H1 (cell line): ENCODE measurements around the gene ACOT7. TPM values are rescaled to one million over a fixed set of nuclear protein-coding genes. Genes with fewer than 3 reads are reported as not detected.

Experiments used
- CBX8 ChIP-seq: fragments of 300-800, 300-1000 bp; sonication (generic); IDR thresholded peaks from 2 replicates; pipeline ENCODE4 v1.7.1; 2016; ENCODE audit warnings: low read depth, low read length, borderline replicate concordance
- EGR1 ChIP-seq: IDR thresholded peaks from 2 replicates; pipeline ENCODE4 v1.6.1; 2011; ENCODE audit warnings: low read depth, low read length, borderline replicate concordance
- GABPA ChIP-seq: IDR thresholded peaks from 2 replicates; pipeline ENCODE4 v1.6.1; 2011; ENCODE audit warnings: mild to moderate bottlenecking, low read length, moderate library complexity, borderline replicate concordance; ENCODE audit not compliant: insufficient read depth
- HDAC6 ChIP-seq: IDR thresholded peaks from one replicate; pipeline ENCODE4 v1.7.1; 2012; ENCODE audit warnings: low read depth, mild to moderate bottlenecking, inconsistent platforms, low read length, moderate library complexity
- SP1 ChIP-seq: IDR thresholded peaks from 2 replicates; pipeline ENCODE4 v1.6.1; 2011; ENCODE audit warnings: low read depth, low read length
- SUZ12 ChIP-seq: fragments of 200-600 bp; sonication (generic); IDR thresholded peaks from 2 replicates; pipeline ENCODE4 v1.6.1; 2012; ENCODE audit warnings: mild to moderate bottlenecking, inconsistent platforms, low read length, moderate library complexity, mixed read lengths
- TBP ChIP-seq: IDR thresholded peaks from 2 replicates; pipeline ENCODE4 v1.6.1; 2011; ENCODE audit warnings: low read depth, low read length, improper control_type of control experiment
- polyA plus RNA-seq, 7 experiments: library from polyadenylated mRNA; depleted of rRNA in 3 of 7; stranded (reverse) in 5 of 7; unstranded in 2 of 7; fragments of >200 nt in 5 of 7; fragments of 200-250 nt in 2 of 7; gene quantifications; 1 replicate in 5 of 7; 2 replicates in 1 of 7; 4 replicates in 1 of 7; pipeline versions ENCODE4 v1.2.1 to v1.2.3, GENCODE V29; 2011 to 2013; ENCODE audit warnings: missing spikeins in 2 of 7, mixed read lengths in 2 of 7
- total RNA-seq: library from RNA; stranded (reverse); fragmentation: NEBNext Ultra II Directional; extraction: Animal tissue kit (Norgen Biotek cat#: 25700); gene quantifications from 2 replicates; pipeline ENCODE4 v1.2.1, GENCODE V29; 2021
- TF ChIP-seq, protein P1 (sequence below): fragments of 300-600 bp; sonication (generic); IDR thresholded peaks from 2 replicates; pipeline ENCODE4 v1.7.1; 2012; ENCODE audit warnings: low read length, moderate library complexity, mild to moderate bottlenecking, inconsistent platforms; ENCODE audit not compliant: insufficient replicate concordance

ACOT7 gene
- total and polyA plus RNA-seq, 2 of the 8 experiments (the other 6 are each of a cell fraction or from before 2014, with no cell fraction given): 151 to 214 TPM

DNA sequence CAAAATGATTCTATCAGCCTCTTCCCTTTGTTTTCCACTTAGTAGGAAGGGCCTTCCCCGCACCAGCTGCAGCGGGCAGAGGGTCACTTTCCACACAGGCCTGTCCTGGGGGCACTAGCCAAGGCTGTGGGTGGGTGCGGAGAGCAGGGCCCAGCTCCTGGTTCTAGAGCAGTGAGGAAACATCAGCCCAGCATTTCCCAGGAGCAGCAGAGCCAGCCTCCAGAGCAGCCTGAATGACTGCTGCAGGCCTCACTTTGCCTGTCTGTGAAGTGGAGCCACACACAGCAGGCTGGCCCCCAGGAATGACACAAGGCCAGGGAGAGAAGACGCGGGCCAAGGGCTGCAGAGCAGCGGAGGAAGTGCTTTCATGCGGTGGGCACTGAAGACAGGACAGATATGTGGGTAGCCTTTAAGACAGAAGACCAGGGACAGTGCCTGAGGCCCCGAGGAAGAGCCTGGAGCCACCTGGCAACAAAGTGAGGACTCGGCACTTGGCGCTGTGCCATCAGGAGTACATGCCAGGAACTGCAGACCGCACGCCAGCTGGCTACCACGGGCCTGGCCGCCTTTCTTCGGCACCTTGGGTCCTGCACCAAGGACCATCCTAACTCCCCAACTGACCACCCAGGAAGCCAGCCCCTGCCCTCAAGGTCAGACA is 42.0 kb downstream of the ACOT7 start (continued):
- no peak for TF ChIP-seq CBX8
- TF ChIP-seq TBP: no peak
- TF ChIP-seq EGR1: no peak
- TF ChIP-seq, protein P1, sequence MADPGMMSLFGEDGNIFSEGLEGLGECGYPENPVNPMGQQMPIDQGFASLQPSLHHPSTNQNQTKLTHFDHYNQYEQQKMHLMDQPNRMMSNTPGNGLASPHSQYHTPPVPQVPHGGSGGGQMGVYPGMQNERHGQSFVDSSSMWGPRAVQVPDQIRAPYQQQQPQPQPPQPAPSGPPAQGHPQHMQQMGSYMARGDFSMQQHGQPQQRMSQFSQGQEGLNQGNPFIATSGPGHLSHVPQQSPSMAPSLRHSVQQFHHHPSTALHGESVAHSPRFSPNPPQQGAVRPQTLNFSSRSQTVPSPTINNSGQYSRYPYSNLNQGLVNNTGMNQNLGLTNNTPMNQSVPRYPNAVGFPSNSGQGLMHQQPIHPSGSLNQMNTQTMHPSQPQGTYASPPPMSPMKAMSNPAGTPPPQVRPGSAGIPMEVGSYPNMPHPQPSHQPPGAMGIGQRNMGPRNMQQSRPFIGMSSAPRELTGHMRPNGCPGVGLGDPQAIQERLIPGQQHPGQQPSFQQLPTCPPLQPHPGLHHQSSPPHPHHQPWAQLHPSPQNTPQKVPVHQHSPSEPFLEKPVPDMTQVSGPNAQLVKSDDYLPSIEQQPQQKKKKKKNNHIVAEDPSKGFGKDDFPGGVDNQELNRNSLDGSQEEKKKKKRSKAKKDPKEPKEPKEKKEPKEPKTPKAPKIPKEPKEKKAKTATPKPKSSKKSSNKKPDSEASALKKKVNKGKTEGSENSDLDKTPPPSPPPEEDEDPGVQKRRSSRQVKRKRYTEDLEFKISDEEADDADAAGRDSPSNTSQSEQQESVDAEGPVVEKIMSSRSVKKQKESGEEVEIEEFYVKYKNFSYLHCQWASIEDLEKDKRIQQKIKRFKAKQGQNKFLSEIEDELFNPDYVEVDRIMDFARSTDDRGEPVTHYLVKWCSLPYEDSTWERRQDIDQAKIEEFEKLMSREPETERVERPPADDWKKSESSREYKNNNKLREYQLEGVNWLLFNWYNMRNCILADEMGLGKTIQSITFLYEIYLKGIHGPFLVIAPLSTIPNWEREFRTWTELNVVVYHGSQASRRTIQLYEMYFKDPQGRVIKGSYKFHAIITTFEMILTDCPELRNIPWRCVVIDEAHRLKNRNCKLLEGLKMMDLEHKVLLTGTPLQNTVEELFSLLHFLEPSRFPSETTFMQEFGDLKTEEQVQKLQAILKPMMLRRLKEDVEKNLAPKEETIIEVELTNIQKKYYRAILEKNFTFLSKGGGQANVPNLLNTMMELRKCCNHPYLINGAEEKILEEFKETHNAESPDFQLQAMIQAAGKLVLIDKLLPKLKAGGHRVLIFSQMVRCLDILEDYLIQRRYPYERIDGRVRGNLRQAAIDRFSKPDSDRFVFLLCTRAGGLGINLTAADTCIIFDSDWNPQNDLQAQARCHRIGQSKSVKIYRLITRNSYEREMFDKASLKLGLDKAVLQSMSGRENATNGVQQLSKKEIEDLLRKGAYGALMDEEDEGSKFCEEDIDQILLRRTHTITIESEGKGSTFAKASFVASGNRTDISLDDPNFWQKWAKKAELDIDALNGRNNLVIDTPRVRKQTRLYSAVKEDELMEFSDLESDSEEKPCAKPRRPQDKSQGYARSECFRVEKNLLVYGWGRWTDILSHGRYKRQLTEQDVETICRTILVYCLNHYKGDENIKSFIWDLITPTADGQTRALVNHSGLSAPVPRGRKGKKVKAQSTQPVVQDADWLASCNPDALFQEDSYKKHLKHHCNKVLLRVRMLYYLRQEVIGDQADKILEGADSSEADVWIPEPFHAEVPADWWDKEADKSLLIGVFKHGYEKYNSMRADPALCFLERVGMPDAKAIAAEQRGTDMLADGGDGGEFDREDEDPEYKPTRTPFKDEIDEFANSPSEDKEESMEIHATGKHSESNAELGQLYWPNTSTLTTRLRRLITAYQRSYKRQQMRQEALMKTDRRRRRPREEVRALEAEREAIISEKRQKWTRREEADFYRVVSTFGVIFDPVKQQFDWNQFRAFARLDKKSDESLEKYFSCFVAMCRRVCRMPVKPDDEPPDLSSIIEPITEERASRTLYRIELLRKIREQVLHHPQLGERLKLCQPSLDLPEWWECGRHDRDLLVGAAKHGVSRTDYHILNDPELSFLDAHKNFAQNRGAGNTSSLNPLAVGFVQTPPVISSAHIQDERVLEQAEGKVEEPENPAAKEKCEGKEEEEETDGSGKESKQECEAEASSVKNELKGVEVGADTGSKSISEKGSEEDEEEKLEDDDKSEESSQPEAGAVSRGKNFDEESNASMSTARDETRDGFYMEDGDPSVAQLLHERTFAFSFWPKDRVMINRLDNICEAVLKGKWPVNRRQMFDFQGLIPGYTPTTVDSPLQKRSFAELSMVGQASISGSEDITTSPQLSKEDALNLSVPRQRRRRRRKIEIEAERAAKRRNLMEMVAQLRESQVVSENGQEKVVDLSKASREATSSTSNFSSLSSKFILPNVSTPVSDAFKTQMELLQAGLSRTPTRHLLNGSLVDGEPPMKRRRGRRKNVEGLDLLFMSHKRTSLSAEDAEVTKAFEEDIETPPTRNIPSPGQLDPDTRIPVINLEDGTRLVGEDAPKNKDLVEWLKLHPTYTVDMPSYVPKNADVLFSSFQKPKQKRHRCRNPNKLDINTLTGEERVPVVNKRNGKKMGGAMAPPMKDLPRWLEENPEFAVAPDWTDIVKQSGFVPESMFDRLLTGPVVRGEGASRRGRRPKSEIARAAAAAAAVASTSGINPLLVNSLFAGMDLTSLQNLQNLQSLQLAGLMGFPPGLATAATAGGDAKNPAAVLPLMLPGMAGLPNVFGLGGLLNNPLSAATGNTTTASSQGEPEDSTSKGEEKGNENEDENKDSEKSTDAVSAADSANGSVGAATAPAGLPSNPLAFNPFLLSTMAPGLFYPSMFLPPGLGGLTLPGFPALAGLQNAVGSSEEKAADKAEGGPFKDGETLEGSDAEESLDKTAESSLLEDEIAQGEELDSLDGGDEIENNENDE: no peak
- no peak for TF ChIP-seq HDAC6
- TF ChIP-seq SP1: no peak
- no peak for TF ChIP-seq GABPA
- TF ChIP-seq SUZ12: no peak
